NCI-H1092 (cell line): Measurements from ENCODE around the gene CDH4.

Experiments used
- DNase-seq: peaks from one replicate; lab custom pipeline; 2025; lab: John Stamatoyannopoulos, UW

Gene CDH4

DNA sequence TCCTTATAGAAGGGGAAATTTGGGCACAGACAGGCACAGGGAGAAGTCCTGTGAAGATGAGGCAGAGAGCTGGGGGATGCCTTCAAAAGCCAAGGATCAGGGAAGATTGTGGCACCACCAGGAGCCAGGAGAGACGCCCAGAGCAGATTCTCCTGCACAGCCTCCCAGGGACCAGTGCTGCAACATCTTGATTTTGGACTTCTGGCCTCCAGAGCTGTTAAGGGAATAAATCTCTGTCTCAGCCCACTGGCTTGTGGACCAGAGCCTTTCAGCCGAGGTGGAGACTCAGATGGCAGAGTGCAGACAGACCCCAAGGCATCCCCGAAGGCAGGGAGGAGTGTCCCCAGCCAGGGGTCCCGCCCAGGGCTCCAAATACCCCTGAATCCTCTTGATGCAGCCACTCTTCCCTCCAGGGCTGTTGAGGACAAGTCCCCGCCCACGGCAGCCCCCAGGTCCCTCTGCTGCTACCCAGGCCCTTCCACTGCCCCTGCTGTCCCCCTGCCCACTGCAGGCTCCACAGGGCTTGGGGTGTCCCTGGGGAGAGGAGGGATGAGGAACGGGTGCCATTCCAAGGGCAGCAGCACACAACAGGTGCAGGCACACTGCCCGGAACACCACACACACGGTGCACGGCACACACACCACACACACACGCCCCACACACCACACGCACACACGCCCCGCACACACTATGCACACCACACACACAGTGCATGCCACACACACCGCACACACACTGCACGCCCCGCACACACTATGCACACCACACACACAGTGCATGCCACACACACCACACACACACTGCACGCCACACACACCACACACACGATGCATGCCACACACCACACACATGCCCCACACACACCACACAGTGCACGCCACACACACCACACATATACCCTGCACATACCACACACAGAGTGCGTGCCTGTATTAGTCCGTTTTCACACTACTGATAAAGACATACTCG, 502.2 kb downstream of the CDH4 start:
- no peak for DNase-seq

DNA sequence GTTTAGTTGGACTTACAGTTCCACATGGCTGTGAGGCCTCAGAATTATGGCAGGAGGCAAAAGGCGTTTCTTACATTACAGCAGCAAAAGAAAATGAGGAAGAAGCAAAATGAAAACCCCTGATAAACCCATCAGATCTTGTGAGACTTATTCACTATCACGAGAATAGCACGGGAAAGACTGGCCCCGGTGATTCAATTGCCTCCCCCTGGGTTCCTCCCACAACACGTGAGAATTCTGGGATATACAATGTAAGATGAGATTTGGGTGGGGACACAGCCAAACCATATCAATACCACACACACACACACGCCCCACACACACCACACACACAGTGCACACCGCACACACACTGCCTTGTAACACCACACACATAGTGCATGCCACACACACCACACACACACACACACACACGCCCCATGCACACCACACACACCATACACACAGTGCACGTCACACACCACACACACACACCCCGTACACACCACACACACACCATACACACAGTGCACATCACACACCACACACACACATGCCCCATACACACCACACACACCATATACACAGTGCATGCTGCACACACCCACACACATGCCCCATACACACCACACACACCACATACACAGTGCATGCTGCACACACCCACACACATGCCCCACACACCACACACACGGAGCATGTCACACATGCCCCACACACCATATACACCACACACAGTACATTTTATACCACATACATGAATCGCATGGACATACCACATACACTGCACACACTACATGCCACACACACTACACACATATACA, 503.1 kb downstream of the CDH4 start:
- DNase-seq, result no peak

DNA sequence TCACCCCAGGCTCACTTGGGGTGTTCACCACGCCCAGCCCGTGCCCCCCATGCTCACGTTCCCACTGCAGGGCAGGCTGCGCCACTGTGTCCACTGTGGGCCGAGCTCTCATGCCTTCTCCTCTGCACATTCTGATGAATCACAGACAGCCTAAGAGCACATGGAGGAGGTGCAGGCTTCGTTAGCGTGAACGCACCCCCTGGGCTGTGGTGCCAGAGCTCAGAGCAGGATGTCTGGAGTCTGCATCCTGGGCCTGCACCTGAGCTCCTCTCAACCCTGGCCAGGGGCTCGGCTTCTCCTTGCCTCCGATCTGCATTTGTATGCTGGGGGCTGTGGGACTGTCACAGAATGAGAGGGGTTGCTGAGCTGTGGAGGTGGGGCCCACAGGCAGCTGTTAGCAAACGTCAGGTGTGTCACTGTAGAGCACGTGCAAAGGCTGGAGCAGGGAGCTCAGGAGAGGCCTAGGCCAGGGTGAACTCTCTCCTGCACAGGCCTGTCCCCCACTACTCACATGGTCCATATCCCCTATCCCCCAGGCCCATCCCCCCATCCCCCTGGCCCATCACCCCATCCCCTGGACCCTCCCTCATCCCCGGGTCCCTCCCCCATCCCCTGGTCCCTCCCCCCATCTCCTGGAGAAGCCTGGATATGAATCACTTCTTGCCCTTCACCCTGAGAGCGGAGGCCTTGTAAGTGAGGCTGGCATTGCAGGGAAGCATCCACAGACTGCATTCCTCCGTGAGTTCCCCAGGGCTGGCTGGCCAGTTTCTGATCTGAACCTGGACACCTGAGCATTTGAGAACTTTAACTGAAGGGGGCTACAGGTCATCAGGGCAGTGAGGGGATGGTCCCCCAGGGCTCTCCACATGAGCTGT, 504.1 kb downstream of the CDH4 start:
- no peak for DNase-seq

DNA sequence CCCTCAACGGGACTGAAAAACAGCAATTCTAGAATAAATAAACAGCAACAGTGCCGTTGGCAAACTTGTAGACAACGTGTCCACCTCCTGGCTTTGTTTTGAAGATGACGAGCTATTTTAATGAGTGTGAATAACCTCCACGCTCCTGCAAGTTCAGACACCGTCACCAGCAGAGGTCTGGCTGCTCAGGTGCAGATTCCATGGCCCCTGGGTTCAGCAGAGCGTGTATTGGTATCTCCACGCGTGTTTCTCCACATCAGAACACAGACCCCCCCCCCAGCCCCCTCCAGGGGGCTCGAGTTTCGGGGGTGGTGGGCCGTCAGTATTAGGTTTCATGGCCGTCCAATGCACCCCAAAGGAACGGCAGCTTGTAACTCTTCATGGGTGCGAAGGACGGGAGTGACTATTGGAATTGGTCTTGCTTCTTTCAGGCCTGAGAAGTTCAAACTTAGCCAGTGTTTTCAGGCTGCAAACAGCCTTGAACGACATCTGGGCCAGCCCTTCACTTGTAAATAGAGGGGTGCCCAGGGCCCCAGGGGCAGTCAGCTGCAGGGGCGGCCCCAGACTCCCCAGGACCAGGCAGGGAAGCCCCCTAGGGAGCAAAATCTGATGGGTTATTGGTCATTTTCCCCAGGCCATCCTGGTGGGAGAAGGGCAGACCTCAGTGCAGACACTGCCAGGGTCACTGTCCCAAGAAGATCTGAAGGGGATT, 505.1 kb downstream of the CDH4 start:
- no peak for DNase-seq

DNA sequence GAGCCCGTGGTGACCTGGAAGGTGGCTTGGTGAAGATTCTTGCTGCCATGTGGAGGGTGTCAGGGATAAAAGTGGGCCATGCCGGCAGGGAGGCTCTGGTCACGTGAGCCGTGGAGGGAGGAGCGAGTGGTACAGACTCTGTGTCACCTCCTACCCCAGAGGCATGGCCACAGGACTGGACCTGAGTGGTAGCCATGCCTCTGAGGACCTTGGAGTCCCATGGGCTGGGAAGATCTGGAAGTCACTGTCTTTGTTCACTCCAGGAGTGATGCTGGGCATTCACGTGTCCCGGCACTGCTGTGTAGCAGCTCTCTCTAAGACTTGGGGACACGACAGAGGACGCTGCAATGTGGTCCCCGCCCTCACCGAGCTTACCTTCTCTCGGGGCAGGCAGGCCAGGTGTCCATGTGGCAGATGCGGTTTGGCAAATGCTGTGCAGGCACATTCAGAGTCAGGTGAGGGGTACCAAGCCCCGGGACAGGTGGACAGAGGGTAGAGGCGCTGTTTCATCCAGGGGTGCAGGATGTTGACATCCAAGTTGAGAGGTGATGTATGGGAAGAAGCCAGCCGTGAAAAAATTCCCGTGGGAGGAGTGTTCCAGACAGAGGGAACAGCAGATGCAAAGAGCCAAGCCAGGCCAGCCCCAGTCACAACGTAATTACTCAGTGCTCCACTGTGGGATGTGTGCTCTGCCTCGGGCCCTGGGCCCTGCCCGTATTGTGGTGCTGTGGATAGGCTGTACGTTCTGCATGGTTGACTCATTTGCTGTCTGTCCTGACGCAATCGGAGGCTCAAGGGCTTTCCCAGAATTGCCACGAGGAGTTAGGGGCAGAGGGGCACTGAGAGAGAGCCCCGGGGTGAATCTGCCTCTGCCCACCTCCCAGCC, 505.9 kb downstream of the CDH4 start:
- no peak for DNase-seq

DNA sequence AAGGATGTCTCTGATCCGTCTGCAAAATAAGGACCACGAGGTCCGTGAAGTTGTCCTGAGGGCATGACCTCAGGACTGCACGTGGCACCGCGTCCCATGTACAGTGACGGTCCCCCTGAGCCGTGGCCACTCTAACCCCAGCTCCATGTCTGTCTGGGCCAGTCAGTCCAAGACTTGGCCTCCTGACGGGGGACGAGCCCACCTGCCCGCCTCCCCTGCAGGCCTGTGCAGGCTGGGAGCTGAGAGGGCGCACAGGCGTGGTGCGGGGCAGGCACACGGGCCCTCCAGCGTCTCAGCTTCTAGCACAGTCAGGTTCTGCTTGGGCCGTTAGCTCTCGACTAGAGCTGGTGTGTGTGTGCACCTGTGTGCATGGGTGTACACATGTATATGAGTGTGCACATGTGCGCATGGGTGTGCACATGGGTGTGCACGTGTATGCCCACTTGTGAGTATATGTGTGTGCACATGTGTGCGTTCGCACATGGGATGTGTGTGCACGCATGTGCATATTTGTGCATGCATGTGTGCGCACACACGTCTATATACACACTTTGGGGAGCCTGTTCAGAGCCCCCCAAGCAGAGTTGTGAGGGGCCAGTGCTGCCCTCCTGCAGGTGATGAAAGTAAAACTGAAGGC, 506.6 kb downstream of the CDH4 start:
- DNase-seq, result no peak

DNA sequence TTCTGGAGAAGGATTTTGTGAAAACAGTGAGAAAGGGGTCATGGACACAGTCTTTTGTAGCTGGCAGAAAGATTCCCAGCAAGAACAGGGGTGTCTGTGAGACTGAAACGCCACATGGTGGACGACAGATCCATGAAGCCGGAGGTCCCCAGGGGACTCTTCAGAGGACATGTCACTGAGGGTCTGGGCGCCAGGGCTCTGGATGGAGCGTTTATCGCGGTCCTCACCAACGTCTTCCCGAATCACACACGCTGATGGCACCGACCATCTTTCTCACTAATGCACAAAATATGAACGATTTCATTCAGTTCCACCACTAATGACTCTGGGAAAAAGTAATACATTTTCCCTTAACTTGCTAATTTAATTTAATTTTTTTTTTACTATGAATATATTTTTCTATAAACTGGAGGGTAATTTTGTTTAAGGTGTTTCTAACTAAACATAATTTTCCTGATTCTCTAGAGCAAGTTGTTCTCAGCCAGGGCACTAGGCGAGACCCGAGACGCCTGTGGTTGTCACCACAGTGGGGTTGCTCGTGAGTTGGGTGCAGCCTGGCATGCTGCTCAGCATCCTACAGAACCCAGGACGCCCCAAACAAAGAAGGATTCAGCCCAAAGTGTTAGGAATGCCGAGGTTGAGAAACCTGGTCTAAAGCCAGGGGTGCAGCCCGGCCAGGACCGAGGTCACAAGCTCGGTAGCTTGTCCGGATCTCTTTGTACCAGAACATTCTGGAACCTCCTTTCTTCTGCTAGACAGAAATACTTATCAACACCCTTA, 507.4 kb downstream of the CDH4 start:
- DNase-seq, result no peak

DNA sequence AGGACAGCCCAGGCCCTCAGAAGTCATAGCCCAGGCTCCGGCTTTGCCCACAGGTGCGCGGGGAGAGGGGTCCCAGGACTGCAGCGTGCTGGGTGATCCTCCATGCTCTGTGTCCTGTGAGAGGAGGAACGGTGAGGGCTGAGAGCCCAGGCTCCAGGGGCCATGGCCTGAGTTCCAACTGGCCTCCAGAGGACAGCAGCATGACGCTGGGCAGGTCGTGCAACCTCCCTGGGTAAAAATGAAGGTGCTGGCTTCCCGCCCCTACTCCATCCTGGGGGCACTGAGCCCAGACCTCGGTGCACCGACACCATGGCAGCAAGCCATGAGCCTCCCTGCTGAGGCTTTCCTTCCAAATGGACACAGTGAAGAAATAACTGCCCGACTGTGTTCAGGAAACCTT, 508.3 kb downstream of the CDH4 start:
- no peak for DNase-seq

DNA sequence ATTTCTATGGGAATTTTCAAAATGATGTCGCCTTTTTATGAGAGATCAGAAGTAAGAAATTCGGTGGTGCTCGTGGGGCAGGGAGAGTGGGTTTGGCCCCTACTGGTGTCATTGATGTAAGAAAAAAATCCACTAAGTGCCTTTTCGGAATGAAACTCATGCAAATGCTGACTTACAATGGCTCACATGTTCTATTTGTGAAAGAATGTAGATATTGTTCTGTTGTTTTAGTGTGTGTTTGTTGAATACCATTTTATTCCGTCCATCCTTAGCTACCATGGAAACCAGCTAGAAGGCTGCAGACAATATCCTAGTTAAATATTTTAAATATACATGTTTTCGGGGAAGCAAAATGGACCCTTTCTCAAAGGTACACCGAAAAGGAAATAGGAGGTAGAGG, 508.7 kb downstream of the CDH4 start:
- DNase-seq, result no peak

DNA sequence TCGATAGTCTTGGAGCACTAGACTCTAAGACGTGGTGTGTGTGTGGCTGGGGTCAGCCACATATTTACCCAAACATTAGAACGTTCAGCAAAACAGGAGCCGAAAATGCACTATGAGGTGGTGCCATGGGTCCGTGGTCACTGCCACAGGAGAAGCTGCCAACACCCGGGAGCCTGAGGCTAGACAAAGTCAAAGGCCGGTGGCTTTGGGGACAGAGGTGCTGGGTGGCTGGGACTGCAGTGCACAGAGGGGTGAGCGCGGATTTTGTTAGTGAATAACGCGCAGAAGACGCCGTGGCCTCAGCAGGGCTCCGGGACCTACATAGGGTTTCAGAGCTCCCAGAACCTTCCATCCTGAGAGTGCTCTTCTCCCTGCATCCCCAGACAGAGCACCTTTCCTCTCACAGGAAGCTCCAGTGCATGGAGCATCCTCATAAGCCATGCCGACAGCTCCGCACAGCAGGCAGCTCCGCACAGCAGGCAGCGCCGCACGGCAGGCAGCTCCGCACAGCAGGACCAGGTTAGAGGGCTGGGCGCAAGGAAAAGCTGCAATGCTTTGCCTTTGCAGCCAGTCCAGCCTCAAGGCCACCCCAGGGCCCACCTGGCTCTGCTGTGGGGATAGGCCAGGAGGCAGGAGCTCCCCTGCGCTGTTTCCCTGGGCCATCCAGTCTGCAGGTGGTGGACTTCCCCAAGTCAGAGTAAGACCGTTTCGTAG, 509.5 kb downstream of the CDH4 start:
- DNase-seq, result no peak

DNA sequence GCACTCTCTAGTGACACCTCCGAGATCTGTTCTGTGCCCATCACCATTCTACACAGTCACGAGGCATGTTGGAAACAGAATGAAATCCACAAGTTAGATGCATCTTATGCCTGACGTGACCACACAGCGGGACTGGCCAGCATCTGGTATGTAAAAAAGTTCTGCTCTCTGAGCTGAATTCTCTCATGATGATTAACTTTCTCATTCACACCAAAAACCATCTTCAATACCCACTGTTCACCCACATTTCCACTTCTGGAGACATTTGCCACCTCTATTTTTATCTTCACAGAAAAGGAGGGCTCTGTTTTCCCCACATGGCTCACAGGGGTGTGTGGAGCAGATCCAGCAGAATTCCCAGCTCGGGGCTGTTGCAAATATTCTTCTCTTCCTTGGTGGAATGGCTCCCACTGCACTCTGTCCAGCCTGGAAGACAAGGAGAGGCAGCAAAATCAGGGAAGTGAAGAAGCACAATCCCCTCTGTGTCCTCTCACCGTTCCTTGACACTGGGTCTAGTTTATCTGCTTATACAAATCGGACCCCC, 510.2 kb downstream of the CDH4 start:
- no peak for DNase-seq

DNA sequence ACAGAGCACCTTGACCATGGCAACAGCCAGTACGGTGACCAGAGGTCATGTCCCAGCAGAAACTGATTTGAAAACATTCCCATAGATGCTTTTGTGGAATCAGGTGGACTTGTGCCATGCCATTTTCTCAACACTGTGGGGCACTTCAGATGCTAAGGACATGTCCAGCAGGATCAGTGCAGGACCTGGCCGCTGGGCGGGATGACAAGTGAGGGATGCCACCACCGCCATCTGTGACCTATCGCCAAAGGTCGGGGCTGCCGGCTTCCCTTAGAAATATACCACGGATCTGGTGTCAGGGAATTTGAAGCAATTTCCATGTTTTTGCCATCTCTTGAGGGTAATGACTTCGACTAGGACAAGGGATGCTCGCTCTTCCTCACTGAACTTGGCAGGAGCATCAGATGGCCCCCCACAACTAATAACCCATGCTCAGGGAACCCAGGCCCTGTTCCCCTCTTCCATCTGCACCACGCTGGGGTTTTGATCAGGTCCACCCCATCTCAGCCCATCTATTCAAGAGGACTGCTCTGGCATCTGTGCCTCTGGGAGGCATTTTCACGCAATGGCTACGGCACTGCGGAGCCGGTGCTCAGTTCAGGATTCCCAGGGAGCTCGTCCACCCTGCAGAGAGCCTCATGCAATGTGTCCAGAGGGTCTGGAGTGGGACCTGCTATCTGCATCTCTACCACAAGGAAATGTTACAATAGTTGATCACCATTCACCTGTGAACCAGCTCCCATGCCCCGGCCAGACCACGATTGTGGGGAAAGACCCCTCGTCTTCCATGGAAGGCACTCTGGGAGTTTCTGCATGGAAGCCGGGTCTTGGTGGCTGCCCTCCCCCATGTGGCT, 511.1 kb downstream of the CDH4 start:
- no peak for DNase-seq

DNA sequence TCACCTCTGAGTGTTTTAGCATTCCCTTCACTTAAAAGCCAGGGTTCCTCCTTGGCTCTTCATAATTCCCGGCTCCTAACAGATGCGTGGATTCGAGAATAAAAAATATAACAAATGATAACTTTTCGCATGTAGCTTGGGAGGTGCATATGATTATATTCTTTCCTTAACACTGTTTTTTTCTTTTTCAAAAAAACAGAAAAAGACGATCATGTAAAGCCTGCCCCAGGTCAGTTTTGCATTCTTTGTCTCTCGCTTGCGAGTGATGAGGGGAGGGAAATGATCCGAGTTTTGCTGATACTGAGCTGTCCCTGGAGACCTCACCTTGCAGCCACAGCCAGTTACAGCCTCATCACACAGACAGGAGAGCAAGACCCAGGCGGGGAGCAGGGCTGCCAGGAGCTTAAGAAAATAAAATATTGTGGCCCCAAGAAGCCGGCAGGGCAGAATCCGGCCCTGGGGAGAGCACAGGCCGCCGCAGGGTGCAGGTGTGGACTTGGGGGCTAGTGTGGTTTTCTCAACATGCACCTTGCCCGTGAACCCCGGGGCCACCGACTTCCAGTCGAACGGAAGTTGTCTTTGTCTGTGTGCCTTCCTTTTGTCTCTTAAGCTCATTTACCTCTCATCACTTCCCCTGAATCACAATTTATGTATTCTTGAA, 511.8 kb downstream of the CDH4 start:
- no peak for DNase-seq

DNA sequence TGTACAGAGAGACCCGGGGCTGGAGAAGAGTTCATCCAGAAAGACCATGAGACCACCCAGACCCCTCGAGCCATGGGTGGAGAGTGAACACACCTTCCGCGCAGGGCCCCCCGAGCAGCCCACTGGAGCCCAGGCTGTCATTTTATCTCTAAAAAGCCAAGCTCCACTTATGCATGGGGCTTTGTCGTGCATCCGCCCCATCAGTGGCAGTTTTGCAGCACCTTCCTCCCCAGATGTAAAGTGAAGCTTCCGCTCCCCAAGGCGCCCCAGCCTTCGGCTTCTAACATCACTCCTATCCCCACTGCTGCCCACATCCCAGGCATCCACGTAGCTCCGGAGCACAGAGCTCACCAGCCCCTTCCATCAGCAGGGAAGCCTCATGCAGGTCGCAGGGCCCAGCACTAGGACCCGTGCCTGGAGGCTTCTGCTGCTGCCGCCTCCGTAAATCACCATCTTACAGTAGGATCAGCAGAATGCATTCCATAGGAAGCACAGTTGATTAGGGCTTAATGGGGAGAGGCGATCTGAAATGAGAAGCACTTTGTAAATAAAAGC, 512.5 kb downstream of the CDH4 start:
- DNase-seq, result no peak

DNA sequence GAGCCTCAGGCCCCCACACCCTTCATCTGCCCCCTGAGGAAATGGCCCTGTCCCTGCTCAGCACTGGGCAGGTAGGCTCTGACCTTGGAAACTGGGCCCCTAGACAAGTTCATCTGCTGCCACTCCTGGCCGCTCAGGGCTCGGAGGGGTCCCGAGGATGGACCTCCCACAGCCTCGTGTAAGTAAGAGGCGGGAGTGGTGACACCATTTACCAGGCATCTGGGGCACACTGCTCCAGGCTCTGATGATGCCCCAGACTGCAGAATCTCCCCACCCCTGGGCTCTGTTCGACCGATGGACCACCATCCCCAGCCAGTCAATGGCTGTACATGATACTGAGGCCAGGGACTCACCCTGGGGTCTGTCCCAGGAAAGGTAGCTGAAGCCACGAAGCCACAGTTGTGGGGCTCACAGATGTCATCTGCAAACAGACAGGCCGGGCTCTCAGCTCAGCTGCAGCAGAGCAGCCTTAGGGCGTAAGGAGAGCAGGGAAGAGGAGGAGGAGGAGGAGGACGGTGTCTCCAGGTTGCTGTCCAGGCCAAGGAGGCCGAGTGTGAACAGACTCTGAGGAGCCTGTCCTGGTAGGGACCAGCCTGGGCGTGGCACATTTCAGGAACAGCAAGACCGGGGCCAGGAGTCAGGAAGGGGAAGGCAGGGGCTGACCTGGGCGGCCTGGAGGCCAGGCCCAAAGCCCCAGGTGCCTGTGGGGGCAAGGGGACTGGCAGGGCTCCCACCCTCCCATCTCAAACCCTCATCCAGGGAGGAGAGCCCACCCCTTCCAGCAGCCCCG, 513.2 kb downstream of the CDH4 start:
- no peak for DNase-seq
